HG02623 (cell line): ENCODE data around the gene ARMC5.
"Not testable (repeated sequence)": the region's sequence is repeated elsewhere in the genome, so short reads cannot be mapped to it uniquely, and the experiment has no call there.

Source experiments
- ATAC-seq: cut with Tn5 transposase; IDR thresholded peaks from one replicate; pipeline ENCODE4 v1.9.1; 2021; ENCODE audit warnings: moderate library complexity; ENCODE audit not compliant: unreplicated experiment

The ARMC5 gene, protein sequence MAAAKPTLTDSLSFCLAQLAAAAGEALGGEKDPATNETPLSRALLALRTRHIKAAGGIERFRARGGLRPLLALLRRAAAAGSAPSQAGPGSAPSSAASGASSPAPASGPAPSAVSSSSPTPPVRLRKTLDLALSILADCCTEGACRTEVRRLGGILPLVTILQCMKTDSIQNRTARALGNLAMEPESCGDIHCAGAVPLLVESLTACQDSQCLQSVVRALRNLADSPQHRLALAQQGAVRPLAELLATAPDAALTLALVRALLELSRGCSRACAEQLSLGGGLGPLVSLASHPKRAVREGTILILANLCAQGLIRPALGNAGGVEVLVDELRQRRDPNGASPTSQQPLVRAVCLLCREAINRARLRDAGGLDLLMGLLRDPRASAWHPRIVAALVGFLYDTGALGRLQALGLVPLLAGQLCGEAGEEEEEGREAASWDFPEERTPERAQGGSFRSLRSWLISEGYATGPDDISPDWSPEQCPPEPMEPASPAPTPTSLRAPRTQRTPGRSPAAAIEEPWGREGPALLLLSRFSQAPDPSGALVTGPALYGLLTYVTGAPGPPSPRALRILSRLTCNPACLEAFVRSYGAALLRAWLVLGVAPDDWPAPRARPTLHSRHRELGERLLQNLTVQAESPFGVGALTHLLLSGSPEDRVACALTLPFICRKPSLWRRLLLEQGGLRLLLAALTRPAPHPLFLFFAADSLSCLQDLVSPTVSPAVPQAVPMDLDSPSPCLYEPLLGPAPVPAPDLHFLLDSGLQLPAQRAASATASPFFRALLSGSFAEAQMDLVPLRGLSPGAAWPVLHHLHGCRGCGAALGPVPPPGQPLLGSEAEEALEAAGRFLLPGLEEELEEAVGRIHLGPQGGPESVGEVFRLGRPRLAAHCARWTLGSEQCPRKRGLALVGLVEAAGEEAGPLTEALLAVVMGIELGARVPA

GRCh38 chr16:31458844-31459686 is at the start of gene ARMC5:
ARMC5 (plus strand) TSS chr16:31459501; CDS start chr16:31459525, 24 bp downstream.
- ATAC-seq: peak; percentile 68

DNA sequence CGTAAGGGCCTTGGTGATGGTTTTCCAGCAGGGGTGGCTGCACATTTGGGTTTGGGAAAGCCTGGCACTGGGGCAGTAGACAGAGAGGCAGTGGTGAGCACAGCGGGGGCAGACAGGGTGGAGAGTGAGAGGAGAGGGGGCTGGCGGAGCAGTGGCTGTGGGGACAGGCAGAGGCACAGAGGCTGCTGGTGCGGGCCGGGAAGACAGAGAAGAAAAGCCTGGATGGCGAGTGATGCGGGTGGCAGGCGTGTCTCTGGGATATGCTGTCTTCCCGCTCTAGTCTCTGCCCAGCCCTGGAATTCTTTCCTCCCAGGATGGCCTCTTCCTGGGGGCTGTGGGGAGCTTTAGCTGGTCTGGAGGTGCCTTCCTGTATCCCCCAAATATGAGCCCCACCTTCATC is 49.2 kb upstream of the ARMC5 start:
- ATAC-seq: no peak

- ATAC-seq: no peak
Observed at GRCh38 chr16:31411024-31411844, 48.1 kb upstream of the ARMC5 start.

DNA sequence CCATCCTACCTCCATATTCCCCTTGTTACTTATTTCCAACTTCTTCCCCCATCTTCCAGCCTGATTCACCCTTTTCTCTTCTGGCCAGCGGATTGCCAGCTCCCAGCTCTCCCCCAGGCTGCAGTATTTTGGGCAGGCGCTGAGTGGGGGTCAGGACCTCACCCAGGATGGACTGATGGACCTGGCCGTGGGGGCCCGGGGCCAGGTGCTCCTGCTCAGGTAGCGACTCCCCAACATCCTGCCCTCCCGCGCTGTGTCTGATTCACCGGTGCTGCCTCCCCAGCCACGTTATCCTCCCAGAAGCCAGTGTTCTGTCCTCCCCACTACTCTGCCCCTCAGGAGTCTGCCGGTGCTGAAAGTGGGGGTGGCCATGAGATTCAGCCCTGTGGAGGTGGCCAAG is 46.6 kb upstream of the ARMC5 start:
- ATAC-seq: no peak

DNA sequence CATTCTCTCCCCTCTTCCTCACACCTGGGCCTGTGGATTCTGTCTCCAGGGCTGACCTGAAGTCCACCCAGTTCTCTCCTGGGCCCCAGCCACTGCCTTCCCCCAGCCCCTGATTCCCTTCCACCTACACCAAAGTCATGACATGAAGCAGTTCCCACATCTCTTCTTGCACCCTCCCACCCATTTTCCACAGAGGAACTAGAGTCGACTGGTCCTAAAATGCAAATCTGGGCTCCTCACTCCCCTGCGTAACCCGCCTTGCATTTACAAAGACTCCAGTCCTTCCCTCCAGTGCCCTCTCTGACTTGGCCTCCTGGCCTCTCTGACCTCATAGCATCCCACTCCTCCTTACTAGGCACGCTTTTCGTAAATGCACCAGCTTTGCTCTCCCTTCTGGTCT is 45.9 kb upstream of the ARMC5 start:
- no peak for ATAC-seq

DNA sequence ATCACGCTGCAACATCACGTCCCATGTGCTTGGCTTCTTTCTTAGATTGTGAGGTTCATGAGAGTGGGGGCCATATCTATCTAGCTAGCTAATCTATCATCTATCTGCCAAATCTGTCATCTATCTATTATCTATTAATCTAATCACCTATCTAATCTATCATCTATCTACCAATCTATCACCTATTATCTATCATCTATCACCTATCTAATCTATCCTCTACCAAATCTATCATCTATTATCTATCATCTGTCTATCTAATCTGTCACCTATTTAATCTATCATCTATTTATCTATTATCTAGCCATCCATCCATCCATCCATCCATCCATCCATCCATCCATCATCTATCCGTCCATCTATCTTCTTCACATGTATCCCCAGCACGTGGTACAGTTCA is 45.4 kb upstream of the ARMC5 start:
- no peak for ATAC-seq

DNA sequence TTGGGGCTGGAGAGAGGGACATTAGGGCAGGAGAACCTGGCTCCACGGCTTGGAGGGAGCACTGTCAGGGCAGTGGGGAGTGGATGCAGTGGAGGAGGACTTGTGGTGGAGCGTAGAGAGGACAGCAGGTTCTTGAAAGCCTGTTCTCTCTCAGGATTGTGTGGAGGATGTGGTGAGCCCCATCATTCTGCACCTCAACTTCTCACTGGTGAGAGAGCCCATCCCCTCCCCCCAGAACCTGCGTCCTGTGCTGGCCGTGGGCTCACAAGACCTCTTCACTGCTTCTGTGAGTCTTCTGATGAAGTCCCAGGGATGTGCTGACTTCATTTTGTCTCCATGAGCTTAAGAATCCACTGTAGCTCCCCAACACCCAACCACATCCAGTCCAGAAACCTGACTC is 44.6 kb upstream of the ARMC5 start:
- ATAC-seq: no peak

DNA sequence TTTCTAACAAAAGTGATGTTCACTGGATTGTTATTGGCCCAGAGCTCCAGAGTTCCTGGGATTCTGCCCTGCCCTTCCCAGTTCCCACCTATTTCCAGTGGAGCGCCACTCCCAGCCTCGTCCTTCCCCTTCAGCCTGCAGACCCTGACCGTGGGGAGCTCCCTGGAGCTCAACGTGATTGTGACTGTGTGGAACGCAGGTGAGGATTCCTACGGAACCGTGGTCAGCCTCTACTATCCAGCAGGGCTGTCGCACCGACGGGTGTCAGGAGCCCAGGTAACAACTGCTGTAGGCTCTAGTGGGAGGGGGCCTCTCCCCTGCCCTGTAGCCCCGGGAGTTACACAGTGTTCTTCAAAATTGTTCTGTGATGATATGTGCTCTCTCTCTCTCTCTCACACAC is 42.9 kb upstream of the ARMC5 start:
- ATAC-seq: no peak

DNA sequence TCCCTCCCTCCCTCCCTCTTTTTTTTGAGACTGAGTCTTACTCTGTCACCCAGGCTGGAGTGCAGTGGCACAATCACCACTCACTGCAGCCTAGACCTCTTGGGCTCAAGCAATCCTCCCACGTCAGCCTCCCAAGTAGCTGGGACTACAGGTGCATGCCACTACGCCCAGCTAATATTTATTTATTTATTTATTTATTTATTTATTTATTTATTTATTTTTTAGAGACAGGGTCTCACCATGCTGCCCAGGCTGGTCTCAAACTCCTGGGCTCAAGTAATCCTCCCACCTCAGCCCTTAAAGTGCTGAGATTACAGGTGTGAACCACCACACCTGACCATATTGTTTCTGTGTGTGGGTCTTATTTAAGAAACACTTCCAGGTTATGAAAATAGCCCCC is 42.3 kb upstream of the ARMC5 start:
- not testable (repeated sequence) for ATAC-seq

DNA sequence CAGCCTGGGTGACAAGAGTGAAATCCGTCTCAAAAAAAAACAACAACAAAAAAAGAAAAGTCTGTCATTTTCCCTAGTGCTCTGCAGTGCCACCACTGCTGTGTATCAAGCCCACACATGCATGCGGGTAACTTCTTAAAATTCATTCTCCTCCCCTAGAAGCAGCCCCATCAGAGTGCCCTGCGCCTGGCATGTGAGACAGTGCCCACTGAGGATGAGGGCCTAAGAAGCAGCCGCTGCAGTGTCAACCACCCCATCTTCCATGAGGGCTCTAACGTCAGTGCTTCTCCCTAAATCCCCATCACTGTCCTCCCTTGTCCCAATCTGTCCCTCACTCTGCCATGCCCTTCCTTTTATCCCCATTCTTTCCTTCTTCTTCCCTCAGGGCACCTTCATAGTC is 41.4 kb upstream of the ARMC5 start:
- no peak for ATAC-seq

GRCh38 chr16:31420037-31420436 is 39.3 kb upstream of the ARMC5 start:
- no peak for ATAC-seq

- no peak for ATAC-seq
Observed at GRCh38 chr16:31421587-31421986, 37.7 kb upstream of the ARMC5 start.

DNA sequence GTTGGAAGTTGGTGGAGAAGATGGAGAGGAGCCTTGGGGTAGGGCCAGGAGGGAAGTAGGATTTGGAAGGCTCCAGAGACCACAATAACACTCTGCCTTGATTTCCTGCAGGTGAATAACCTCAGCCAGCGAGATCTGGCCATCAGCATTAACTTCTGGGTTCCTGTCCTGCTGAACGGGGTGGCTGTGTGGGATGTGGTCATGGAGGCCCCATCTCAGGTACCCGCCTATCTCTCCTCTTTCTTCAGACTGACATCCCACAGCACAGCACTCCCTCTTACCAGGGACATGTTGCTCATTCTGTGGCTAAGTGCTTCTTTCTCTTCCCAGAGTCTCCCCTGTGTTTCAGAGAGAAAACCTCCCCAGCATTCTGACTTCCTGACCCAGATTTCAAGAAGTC is 36.1 kb upstream of the ARMC5 start:
- no peak for ATAC-seq

GRCh38 chr16:31423801-31424200 is 35.5 kb upstream of the ARMC5 start:
- ATAC-seq: no peak

GRCh38 chr16:31427441-31428278 is 31.6 kb upstream of the ARMC5 start:
- ATAC-seq: no peak

DNA sequence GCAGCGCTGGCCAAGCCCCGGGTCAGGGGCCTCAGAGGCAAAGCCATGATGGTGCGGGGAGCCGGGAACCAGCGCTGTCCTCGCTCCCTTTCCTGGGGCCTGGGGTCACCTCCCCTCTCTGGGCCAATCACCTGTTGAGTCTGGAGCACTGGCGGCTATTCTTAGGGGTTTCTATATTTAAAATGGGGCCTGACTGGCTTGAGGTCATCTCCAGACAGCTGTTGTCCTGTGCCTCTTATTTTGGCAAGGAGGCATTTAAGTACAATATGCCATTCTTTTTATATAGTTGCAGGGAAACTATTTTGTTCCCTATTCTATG is 31.1 kb upstream of the ARMC5 start, which contains the start of gene COX6A2:
TSS of gene COX6A2 (minus strand) at position 82 of the 319 bp plus-strand sequence. CDS start at position 47, 35 bp downstream.
- ATAC-seq: no peak

DNA sequence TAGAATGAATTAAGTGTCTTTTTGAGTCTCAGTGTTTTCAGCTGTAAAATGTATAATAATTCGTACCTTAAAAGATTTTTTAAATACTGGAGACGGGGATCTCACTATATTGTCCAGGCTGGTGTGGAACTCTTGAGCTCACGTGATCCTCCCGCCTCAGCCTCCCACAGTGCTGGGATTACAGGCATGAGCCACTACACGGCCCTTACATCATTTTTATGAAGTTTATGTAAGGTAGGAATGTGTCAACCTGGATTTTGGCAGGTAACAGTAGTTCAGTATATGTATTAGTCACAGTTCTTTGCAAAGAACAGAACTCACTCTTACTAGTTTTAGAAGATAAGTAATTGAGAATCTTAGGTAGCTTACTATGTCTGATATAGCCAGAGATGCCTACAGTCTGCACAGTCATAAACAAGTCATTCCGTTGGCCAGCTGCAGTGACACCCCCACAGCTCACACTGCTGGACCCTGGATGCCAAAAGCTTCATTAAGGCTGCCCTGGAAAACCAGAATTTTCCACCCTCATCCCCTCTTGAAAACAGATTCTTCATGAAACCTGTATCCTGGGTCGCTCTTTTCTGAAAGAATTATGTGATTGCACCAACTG is 30.6 kb upstream of the ARMC5 start:
- no peak for ATAC-seq

- no peak for ATAC-seq
Observed at GRCh38 chr16:31429314-31429713, 30.0 kb upstream of the ARMC5 start.

DNA sequence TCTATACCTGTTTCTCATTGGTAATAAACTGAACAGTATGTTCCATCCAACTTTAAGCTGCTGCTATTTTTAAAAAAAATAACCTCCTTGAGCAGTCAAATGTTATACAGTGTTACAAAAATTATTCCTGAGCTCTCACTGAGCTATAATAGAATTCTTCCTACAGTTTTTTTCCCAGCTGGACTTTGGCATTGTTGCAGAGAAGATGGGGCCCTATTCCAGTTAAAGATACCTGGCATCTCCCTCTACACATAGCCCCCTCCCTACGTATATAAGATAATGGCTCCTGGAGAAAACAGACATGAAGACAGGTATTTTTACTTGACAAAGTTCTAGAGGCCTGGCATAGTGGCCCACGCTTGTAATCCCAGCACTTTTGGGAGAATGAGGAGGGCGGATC is 29.5 kb upstream of the ARMC5 start:
- no peak for ATAC-seq
